NCI-H460 (cell line): ENCODE measurements around the gene COL17A1. TPM values are rescaled to one million over a fixed set of nuclear protein-coding genes. Genes with fewer than 3 reads are reported as not detected.

Source experiments
- DNase-seq: peaks from one replicate; pipeline ENCODE4 v3.0.0-alpha.2; 2016; ENCODE audit warnings: low read depth; ENCODE audit errors: extremely low read depth
- polyA plus RNA-seq: library from polyadenylated mRNA; depleted of rRNA; stranded (reverse); fragments of >200 nt; gene quantifications from 2 replicates; pipeline ENCODE4 v1.2.3, GENCODE V29; 2014; cell fraction: nucleus; rRNA removed
- total RNA-seq: library from RNA; depleted of rRNA; stranded (reverse); fragments of >200 nt; shearing (Covaris generic); gene quantifications from 2 replicates; pipeline ENCODE4 v1.2.3, GENCODE V29; 2014; rRNA removed

Gene COL17A1
- total RNA-seq = not detected in 2 replicates
- not detected in 2 replicates for polyA plus RNA-seq

GRCh38 chr10:104085801-104086400, at the start of gene COL17A1:
Gene COL17A1, minus strand, starts transcription at chr10:104085880. Its CDS starts 5,207 bp downstream, at chr10:104080673.
- no peak for DNase-seq

- no peak for DNase-seq
These were observed 44.4 kb upstream of the COL17A1 start for GRCh38 chr10:104130041-104130440.

GRCh38 chr10:104128214-104128613, 42.5 kb upstream of the COL17A1 start:
- DNase-seq = no peak

GRCh38 chr10:104127411-104127810, 41.7 kb upstream of the COL17A1 start:
- no peak for DNase-seq

- no peak for DNase-seq
These were observed 37.7 kb upstream of the COL17A1 start for GRCh38 chr10:104123397-104123796.

- DNase-seq = no peak
These were observed 36.8 kb upstream of the COL17A1 start for GRCh38 chr10:104122225-104123107.

- DNase-seq = peak; percentile 98
These were observed 36.0 kb upstream of the COL17A1 start, which contains the start of gene SFR1 for GRCh38 chr10:104121485-104122224. Gene SFR1, plus strand, starts transcription at chr10:104122171. Its CDS starts 13 bp downstream, at chr10:104122184.

GRCh38 chr10:104120903-104121484, 35.3 kb upstream of the COL17A1 start:
- peak; percentile 94 for DNase-seq

GRCh38 chr10:104120512-104120902, 34.8 kb upstream of the COL17A1 start:
- DNase-seq = no peak

- no peak for DNase-seq
These were observed 34.3 kb upstream of the COL17A1 start for GRCh38 chr10:104119996-104120395.

- DNase-seq = no peak
These were observed 32.2 kb upstream of the COL17A1 start for GRCh38 chr10:104117839-104118323.

- DNase-seq = no peak
These were observed 27.8 kb upstream of the COL17A1 start for GRCh38 chr10:104113376-104113956.

GRCh38 chr10:104109908-104110662, 24.4 kb upstream of the COL17A1 start:
- DNase-seq = no peak

GRCh38 chr10:104104926-104105325, 19.2 kb upstream of the COL17A1 start:
- no peak for DNase-seq

GRCh38 chr10:104104418-104104817, 18.7 kb upstream of the COL17A1 start:
- DNase-seq = no peak

GRCh38 chr10:104103956-104104355, 18.3 kb upstream of the COL17A1 start:
- DNase-seq = no peak

- no peak for DNase-seq
These were observed 16.2 kb upstream of the COL17A1 start for GRCh38 chr10:104101902-104102301.

- no peak for DNase-seq
These were observed 15.1 kb upstream of the COL17A1 start for GRCh38 chr10:104100795-104101194.

GRCh38 chr10:104099941-104100340, 14.3 kb upstream of the COL17A1 start:
- no peak for DNase-seq
